ENCODE data around the gene FAM25C.
"Not testable (repeated sequence)": the region's sequence is repeated elsewhere in the genome, so short reads cannot be mapped to it uniquely, and the experiment has no call there.

FAM25C gene

GRCh38 chr10:47957158-47957557 is 42.4 kb downstream of the FAM25C start:
- DNase-seq (ENCODE audit: low read depth in 2 of 2), result not testable (repeated sequence)

DNA sequence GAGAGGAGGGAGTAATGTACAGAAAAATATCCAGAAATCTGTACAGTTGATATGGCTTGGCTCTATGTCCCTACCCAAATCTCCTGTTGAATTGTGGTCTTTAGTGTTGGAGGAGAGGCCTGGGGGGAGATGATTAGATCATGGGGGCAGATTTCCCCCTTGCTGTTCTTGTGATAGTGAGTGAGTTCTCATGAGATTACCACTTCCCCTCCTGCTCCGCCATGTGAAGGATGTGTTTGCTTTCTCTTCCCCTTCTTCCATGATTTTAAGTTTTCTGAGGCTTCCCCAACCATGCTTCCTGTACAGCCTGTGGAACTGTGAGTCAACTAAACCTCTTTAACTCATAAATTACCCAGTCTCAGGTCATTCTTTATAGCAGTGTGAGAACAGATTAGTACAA is 52.2 kb downstream of the FAM25C start:
- DNase-seq (ENCODE audit: low read depth in 2 of 2), result not testable (repeated sequence)
